Putamen (tissue), 1 donor: ENCODE results near the gene MOSPD2.

ENCODE experiments used
- DNase-seq: peaks from one replicate; pipeline ENCODE4 v3.0.0-alpha.2; 2016; ENCODE audit warnings: low spot score

The MOSPD2 gene

DNA sequence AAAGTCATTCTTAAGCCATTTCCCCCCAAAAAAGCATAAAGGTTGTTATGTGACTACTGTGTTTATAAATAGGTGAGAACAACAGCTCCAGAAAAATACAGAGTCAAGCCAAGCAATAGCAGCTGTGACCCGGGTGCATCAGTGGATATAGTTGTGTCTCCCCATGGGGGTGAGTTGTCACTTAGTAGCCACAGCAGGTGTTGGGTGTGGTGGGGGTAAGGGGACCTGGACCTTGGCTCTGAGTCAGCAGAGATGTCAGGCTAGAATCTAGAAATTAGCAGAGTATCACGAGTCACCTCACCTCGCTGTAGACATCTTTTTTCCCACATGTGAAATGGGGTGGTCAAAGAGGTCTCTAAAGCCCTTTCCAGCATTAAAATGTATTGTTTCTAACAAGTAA is 42.4 kb downstream of the MOSPD2 start:
- DNase-seq, result no peak

DNA sequence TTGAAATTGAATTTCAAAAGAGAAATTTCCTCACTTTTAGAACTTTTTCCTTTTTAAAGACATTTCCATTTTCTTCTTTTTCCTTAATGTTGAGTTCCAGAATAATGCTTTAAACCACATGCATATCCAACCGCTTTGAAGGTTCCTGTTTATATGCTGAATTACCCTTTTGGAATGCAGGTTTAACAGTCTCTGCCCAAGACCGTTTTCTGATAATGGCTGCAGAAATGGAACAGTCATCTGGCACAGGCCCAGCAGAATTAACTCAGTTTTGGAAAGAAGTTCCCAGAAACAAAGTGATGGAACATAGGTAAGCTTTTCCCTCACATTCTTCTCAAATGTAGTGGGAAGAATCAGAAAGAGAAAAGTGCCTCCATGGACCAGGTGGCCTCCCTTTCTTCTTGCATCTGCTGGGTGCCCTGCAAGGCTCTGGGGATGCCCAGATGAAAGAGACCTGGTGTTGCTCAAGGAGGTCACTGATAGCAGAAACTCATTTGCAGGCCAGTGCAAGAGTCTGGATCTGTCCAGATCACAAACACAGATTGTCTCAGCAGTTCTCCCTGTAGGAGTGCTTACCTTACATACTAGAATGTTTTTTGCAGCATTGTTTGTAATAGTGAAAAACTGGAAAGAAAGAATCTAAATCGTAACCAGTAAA is 42.9 kb downstream of the MOSPD2 start:
- DNase-seq, result no peak

DNA sequence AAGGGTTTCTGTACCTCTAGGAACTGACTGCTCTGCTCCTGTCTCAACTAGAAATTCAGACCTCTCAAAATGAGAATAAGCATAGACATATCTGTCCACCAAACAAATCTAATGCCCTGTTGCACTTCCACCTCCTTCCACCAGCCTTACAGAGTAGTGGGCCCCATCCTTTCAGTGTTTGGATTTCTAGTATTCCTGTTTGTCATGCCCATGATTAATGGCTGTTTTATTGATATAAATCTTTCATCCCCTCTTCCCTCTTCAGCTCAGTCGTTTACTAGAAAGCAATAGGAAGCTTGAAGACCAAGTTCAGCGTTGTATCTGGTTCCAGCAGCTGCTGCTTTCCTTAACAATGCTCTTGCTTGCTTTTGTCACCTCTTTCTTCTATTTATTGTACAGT is 46.2 kb downstream of the MOSPD2 start:
- no peak for DNase-seq

DNA sequence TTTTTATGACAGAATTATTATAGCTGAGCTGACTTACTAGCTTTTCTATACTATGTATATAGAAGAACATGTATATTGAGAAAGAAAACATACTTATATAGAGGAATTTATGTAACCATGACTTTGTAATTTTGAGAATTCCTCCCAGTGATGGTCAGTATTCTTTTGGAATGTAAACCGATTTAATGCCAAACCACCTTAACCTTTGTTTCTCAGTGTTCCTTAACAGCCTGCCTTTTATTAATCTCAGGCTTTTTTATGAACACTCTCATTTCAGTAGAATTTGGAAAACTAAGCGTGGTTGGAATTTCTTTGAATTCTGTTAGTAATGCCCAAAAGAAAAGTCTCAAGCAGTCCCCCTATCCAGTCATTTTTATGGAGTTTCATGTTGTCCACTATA is 47.0 kb downstream of the MOSPD2 start:
- no peak for DNase-seq

DNA sequence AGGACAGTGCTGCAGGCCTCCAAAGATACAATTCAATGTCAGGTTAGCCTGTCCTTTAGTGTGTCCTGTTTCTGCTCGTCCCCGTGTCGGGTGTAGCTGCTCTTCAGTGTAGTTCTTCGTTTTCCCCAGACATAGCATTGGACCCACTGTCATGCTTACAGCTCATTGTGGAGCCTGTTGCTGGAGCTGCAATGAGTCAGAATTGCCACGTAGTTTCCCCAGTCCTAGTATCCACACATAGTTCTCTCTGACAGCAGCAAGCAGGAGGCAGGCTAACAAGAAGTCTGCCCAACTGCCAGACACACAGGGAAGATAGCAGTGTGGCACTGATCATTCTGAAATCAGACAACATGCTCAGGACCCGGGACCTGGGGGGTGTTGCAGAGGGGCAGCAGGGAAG is 49.2 kb downstream of the MOSPD2 start:
- no peak for DNase-seq

DNA sequence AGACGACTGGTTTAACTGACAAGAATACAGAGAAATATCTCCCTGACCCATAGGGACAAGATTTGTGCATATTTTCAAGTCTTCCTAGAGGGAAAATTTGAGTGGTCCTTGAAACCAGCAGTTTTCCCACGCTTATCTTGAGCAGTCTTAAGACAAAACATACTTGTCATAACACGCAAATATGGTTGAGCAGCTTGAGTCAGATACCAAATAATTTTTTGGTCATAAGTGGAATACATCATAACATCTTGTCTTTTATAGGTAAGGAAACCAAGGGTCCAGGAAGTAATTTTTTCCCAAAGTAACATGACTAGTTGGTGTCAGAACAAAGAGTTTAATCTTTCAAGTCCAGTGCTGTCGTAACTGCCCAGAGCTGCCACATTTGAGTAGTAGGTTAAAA is 50.5 kb downstream of the MOSPD2 start:
- no peak for DNase-seq

DNA sequence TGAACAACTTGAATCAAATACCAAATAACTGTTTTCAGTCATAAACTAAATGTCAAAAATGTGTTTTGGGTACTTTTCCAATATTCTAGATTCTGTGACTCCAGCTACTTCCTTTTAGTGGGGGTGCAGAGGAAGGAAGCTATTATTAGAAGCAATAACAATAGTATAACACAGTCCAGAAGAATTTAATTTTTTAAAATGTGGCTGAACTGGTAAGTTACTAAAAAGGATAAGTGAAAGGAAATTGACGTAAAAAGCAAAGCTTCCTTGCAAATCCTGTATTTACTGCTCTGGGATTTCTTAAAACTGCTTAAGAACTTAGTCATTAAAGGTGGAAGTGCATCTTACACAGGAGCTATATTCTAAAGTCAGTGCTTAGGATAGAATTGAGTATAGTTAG is 53.2 kb downstream of the MOSPD2 start:
- DNase-seq, result no peak

DNA sequence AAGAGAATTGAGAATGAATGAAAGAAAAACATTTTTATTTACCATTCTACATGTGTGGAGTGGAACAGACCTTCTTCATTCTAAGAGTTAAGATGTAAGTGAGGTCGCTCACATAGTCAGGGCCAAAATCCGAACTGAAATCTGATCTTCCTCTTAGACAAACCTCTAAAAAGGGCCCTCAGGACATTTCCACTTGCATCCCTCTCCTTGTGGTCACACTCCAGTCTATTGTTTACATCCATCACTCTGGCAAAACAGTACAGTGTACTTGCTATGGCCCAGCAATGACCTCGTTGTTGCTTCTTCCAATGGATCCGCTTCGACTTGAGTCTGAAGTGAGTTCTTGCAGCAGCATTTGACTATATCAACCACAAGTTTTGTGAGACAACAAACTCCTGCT is 54.2 kb downstream of the MOSPD2 start:
- DNase-seq, result no peak

DNA sequence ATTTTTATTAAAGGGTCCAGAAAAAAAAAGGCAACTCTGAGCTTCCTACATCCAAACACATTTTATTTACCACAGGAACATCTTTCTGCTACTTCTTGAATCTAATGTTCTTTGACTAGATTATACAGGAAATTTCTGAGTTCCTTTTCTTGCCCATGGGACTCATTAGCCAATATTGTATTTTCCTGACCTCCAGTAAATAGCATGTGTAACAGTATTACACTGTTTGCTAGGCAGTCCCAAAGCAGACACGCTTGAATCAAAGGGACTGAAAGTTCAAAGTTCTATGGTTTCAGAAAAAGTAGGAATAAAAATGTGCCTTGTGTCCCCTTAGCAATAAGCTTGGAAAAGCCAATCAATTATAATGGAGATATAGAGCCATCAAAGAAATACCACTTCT is 57.4 kb downstream of the MOSPD2 start:
- DNase-seq, result no peak

DNA sequence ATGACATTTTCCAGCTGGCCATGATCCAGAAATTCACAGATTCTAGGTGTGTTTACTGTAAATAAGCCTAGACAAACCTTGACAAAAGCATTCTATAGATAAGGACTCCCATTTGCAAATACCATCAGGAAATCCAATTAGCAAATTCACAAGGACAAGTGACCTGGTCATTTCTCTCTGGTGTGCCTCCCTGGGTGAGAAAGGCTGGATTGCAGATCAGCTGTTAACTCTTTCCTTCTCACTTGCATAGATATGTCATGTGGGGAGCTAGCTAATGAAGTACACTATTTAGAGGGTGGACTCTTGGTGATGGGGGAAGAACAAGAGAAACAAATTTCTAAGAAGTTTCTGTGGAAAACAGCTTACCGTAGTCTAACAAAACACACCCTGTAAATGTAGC is 58.9 kb downstream of the MOSPD2 start:
- DNase-seq, result no peak

DNA sequence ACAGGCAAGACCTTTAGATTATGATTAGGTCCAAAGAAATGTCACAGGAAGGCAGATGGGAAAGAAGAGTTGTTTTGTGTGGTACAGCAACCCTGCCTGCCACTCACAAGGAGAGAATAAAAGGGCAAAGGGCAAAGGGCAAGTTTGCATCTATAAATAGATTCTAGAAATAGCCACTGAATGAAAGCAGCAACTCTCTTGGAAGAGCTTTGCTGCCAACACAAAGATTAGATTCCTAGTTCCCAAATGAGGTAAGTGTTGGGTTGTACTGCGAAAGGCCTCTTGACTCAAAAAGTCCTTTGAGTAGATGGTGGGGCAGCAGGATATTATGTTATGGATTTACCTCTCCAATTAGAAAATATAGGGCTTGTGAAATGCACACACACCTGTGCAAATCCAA is 61.2 kb downstream of the MOSPD2 start:
- DNase-seq, result no peak

DNA sequence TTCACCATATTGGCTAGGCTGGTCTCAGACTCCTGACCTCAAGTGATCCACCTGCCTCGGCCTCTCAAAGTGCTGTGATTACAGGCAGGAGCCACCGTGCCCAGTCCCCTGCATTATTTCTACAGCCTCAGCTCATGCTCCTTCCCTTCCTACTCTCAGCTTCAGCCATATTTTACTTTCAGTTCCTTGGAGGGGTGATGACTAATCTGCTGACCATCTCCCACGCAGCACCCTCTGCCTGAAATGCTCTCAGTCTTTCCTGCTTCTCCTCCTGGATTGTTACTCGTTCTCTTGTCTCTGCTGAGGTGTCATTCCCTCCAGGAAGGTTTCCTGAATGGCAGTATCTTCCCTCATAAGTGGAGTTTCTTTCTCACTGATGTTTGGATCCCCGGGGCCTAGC is 63.3 kb downstream of the MOSPD2 start:
- DNase-seq, result no peak

DNA sequence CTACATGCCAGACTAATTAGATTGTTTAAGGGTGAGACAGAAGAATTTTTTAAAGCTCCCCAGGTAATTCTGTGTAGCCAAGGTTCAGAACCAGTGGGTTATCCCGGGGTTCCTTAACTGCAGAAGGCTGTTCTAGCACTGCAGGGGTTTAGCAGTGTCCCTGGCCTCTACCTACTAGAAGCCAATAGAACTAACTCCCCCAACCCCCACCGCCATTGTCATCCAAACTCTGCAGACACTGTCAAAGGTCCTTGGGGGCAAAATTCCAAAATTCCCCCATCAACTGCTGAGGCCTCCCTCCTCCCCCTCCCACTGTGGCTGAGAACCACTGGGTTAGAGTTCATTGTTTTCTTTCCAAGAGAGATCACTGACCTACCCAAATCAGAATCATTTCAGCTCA is 66.4 kb downstream of the MOSPD2 start:
- no peak for DNase-seq

DNA sequence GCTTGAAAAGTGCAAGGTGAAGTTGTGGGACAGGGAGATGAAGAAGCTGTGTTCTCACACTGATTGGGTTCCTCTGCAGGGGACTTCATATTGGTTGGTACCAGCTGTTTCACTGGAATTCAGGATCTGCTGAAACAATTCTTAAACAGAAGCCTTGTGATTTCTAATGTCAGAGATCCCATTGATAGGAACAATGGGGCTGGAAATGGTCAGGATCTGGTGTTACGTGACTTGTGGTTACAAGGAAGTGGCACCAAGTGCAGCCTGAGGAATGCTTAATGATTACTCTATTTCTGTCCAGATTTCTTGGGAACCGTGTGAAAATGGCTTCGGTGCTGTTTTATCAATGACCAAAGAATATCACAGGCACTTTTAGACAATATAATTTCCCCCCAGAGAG is 68.1 kb downstream of the MOSPD2 start:
- no peak for DNase-seq

DNA sequence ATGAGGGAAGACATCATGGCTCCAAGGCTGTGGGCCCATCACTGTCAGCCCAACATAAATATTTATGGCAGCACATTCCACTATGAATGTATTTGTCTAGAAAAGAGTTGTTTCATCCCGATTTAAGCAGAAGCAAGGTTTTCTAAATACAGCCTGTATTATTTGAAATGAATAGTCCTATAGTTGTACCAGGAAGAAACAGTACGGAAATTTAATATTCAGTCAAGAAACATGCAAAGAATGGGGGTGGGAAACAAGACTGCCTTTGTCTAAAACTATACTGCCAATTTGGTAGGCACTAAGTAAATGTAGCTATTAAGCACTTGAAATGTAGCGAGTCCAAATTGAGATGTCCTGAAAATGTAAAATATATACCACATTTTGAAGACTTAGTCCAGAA is 69.1 kb downstream of the MOSPD2 start:
- DNase-seq, result no peak

DNA sequence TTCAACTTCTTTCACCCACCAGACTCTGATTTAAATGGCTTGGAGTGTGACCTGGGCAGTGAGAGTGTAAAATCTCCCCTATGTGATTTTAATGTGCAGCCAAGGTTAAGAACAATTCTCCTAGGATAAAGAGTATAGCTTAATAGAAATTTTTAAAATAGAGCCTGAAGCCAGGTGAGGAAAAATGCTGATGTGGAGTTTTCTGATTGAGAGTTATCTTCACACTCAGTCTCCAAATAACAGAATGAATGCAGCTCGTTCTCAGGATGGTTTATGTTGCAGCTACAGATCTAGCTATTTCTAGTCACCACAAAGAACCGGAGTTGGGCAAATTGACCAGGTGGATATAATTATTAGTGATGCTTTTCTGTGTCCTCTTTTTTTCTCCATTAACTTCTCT is 70.7 kb downstream of the MOSPD2 start:
- DNase-seq, result no peak

DNA sequence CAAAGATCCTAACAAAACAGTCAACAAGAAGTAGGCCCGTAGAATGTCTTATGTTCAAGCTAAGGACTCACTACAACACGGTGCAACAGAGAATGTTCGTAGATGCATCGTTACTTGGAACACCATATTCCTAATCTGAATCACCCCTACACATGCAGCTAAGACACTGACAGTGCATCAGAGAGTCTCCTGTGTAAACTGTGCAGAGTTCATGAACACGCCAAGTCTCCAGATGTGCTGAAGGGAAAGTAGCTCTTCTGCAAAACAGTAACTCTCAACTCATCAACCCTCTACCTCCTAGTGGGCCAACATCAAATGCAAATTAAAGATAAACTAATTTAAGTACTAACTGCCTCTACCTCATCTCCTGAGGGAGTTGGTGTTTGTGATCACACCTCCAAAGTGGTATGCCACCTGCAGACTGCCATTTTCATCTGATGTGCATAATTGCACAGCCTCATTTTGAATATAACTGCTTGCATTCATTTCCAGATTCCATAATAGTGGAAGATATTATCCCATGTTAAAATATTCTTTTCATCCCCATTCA is 73.5 kb downstream of the MOSPD2 start:
- no peak for DNase-seq

DNA sequence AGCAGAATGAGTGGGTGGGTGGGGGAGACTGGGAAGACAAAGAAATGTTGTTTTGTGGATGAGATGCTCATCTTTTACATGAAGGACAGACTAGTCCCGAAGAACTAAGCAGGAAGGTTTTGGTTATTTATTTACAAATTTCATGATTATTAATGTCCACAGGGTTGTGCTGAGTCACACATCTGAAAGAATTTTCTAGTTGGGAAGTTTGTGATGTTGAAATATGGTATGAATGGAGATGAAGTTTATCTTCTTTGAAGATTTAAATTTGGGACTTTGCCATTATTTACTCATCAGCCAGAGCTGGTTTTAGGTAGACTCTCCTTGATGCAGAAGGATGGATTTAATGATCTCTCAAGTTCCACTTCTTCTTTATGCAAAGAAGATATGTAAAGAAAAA is 75.5 kb downstream of the MOSPD2 start:
- DNase-seq, result no peak

DNA sequence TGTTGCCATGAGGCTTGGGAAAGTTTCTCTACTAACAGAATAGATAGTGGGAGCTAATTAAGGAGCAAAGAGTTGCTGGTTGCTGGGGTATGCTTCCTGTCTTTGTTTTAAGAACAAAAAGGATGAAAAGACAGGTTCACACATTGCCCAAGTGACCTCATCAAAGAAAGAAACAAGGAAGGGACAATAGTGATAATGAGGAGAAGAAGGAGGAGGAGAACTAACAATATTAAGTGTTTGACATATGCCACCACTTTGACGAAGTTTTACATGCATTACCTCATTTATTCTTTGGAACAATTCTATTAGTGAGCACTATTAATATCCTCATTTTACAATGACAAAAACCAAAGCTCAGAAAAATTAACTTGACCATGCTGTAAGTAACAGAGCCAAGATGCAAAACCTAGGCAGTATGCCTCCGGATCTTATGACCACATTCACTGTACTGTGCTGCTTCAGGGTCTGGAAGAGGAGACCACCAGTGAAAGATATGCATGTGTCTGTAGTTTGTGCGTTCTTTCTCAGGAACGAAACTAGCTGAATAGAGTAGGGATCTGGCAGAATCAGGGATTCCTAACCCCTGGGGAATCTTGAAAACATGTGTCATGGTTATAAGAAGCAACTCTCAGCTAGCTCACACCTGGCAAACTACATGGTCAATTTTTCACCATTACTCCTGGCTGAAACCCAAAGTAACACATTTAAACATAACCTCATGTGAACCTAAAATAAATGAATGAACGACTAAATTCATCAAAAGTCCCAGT is 83.8 kb downstream of the MOSPD2 start:
- no peak for DNase-seq

DNA sequence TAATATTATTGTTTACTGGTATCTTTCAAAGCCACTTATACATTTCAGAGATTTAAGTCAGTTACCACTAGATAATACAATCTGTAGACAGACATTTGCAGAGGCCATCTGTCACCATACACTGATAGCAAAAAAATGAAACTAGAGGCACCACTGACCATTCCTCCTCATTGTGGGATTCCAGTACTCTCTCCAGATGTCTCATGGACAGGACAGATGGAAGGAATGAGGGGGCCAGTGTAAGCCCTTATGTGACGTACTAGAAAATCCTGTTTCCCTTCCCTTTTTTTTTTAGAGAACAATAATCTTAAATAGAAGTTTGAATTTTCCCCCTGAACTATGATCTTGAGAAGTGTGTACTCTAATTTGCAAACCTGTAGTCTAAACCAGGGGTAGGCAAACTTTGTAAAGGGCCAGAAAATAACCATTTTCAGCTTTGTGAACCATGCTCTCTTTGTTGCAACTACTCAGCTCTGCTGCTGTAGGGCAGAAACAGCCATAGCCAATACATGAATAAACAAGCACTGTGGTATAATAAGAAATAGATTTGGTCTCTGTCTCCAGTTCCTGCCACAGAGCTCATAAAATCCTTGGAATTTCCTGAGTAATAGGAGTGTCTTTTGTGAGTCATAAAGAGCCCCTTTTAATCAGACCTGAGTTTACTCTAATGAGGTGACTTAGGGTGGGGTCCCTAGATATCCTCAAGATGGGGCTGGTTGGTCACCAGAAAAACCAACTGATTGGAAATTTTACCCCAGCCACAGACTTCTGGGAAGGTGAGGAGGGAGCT is 90.4 kb downstream of the MOSPD2 start:
- DNase-seq, result no peak

DNA sequence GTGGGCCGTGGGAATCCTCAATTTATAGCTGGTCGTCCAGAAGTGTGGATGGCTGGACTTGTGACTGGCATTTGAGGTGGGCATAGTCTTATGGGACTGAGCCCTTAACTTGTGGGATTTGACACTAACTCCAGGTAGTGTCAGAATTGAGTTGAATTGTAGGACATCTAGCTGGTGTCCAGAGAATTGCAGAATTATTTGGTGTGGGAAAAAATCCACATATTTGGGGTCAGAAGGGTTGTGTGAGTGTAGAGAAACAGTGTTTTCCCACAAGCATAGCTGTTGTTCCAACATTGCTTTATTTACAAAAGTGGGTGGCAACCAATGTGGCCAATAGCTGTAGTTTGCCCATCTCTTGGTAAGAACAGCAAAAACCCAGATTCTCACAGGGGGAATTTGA is 91.3 kb downstream of the MOSPD2 start:
- DNase-seq, result no peak
